Measurements from ENCODE around the gene RSU1. TPM values are rescaled to one million over a fixed set of nuclear protein-coding genes. Genes with fewer than 3 reads are reported as not detected.

The RSU1 gene
- total and polyA plus RNA-seq, 10 donors: 20.5 to 81.7 (median 63.4) TPM

- intact Hi-C loops (cut with DNase I; ENCODE audit: low total_unique reads): no loop called here
- WGBS, 5 donors: 80 to 93% (median 87%) methylated on average over 8 of the region's 8 CpGs
- H3K4me1 ChIP-seq: peaks cover 0 to 9% (median 4%) of the 10 kb centered on the region in 6 donors
- H3K27me3 ChIP-seq (replicated peaks in 1 of 7): no peaks in the 10 kb centered on the region
- H3K4me3 ChIP-seq: no peak overlapping the region
- peaks cover 0 to 22% (median 0%) of the 10 kb centered on the region in 6 donors for H3K36me3 ChIP-seq
- no peak overlapping the region for H3K27ac ChIP-seq
- TF ChIP-seq CTCF (IDR thresholded peaks at IDR 0.05 in 8 of 11, conservative IDR thresholded peaks at IDR 0.05 in 3 of 11): no peak
- no peak for TF ChIP-seq POLR2AphosphoS5 (IDR thresholded peaks at IDR 0.05)
- no peak for TF ChIP-seq POLR2A (IDR thresholded peaks at IDR 0.05)
- H3K9me3 ChIP-seq: no peaks in the 10 kb centered on the region
- DNase-seq: no peak
Measured at GRCh38 chr10:16792675-16793074, 24.5 kb downstream of the RSU1 start.

GRCh38 chr10:16789765-16790164 lies 27.5 kb downstream of the RSU1 start:
- no peak overlapping the region for H3K27ac ChIP-seq
- WGBS, 5 donors: 85 to 91% (median 88%) methylated on average over 4 of the region's 4 CpGs
- intact Hi-C loops (cut with DNase I; ENCODE audit: low total_unique reads): no loop called here
- H3K4me3 ChIP-seq: no peak overlapping the region
- no peak for DNase-seq
- peaks cover 0 to 2% (median 0%) of the 10 kb centered on the region in 8 donors for H3K9me3 ChIP-seq
- H3K27me3 ChIP-seq (replicated peaks in 1 of 7): no peaks in the 10 kb centered on the region
- peaks cover 0 to 35% (median 0%) of the 10 kb centered on the region in 6 donors for H3K36me3 ChIP-seq
- peaks cover 0 to 16% (median 4%) of the 10 kb centered on the region in 6 donors for H3K4me1 ChIP-seq
- TF ChIP-seq POLR2A (IDR thresholded peaks at IDR 0.05) (no peak), POLR2AphosphoS5 (IDR thresholded peaks at IDR 0.05) (no peak), CTCF (IDR thresholded peaks at IDR 0.05 in 8 of 11, conservative IDR thresholded peaks at IDR 0.05 in 3 of 11) (no peak)

GRCh38 chr10:16789261-16789660 lies 28.0 kb downstream of the RSU1 start:
- Histone ChIP-seq H3K36me3 (peaks cover 0 to 38% (median 0%) of the 10 kb centered on the region in 6 donors), H3K27ac (no peak overlapping the region), H3K9me3 (peaks cover 0 to 6% (median 0%) of the 10 kb centered on the region in 8 donors), H3K4me3 (no peak overlapping the region), H3K27me3 (replicated peaks in 1 of 7) (no peaks in the 10 kb centered on the region), H3K4me1 (peaks cover 0 to 16% (median 4%) of the 10 kb centered on the region in 6 donors)
- WGBS, 5 donors: 76 to 95% (median 90%) methylated on average over 7 of the region's 7 CpGs
- no peak for TF ChIP-seq POLR2AphosphoS5 (IDR thresholded peaks at IDR 0.05)
- DNase-seq: no peak
- intact Hi-C loops (cut with DNase I; ENCODE audit: low total_unique reads): no loop called here

- intact Hi-C loops (cut with DNase I; ENCODE audit: low total_unique reads): no loop called here
- Histone ChIP-seq H3K4me3 (no peak overlapping the region), H3K27ac (no peak overlapping the region), H3K4me1 (peaks cover 0 to 16% (median 4%) of the 10 kb centered on the region in 6 donors), H3K9me3 (peaks cover 0 to 6% (median 0%) of the 10 kb centered on the region in 8 donors), H3K36me3 (peaks cover 0 to 36% (median 0%) of the 10 kb centered on the region in 6 donors), H3K27me3 (replicated peaks in 1 of 7) (no peaks in the 10 kb centered on the region)
- 91 to 98% (median 92%) methylated on average over 3 of the region's 3 CpGs for WGBS, 5 donors
- no peak for DNase-seq
- no peak for TF ChIP-seq POLR2A (IDR thresholded peaks at IDR 0.05)
- no peak for TF ChIP-seq POLR2AphosphoS5 (IDR thresholded peaks at IDR 0.05)
- no peak for TF ChIP-seq CTCF (IDR thresholded peaks at IDR 0.05 in 8 of 11, conservative IDR thresholded peaks at IDR 0.05 in 3 of 11)
Measured at GRCh38 chr10:16788778-16789177, 28.4 kb downstream of the RSU1 start.

All from spleen (tissue), 11 donors.